ENCODE results near the gene HERC2. TPM values are rescaled to one million over a fixed set of nuclear protein-coding genes. Genes with fewer than 3 reads are reported as not detected.
"Not testable (repeated sequence)": the region's sequence is repeated elsewhere in the genome, so short reads cannot be mapped to it uniquely, and the experiment has no call there.

The HERC2 gene
- total RNA-seq, 1 experiment from 2014 or later = 40.0 TPM

GRCh38 chr15:28265334-28266019 is 56.5 kb downstream of the HERC2 start:
- Histone ChIP-seq H3K36me3 (peaks cover 79% of the 10 kb centered on the region), H3K4me1 (replicated peaks) (0 out of 2 replicates have a peak, but pooled peaks cover 3% of the 10 kb centered on the region), H3K27ac (no peak overlapping the region), H3K4me3 (no peak overlapping the region), H3K9me3 (replicated peaks) (no peaks in the 10 kb centered on the region), H3K27me3 (replicated peaks) (no peaks in the 10 kb centered on the region)
- DNase-seq (ENCODE audit: low read depth in 1 of 2, low spot score in 2 of 2) = no peak

- H3K27me3 ChIP-seq (replicated peaks) = no peaks in the 10 kb centered on the region
- no peak for DNase-seq (ENCODE audit: low read depth in 1 of 2, low spot score in 2 of 2)
- no peaks in the 10 kb centered on the region for H3K9me3 ChIP-seq (replicated peaks)
- H3K27ac ChIP-seq = no peak overlapping the region
- peaks cover 77% of the 10 kb centered on the region for H3K36me3 ChIP-seq
- no peak overlapping the region for H3K4me3 ChIP-seq
- 0 out of 2 replicates have a peak, but pooled peaks cover 3% of the 10 kb centered on the region for H3K4me1 ChIP-seq (replicated peaks)
These were observed 57.8 kb downstream of the HERC2 start for GRCh38 chr15:28264166-28264565.

- Histone ChIP-seq H3K27ac (no peak overlapping the region), H3K4me3 (no peak overlapping the region), H3K27me3 (replicated peaks) (no peaks in the 10 kb centered on the region), H3K4me1 (replicated peaks) (0 out of 2 replicates have a peak, but pooled peaks cover 3% of the 10 kb centered on the region), H3K36me3 (peaks cover 72% of the 10 kb centered on the region), H3K9me3 (replicated peaks) (no peaks in the 10 kb centered on the region)
- DNase-seq (ENCODE audit: low read depth in 1 of 2, low spot score in 2 of 2) = no peak
These were observed 59.5 kb downstream of the HERC2 start for GRCh38 chr15:28262438-28262837.

GRCh38 chr15:28260722-28261121 is 61.3 kb downstream of the HERC2 start:
- no peaks in the 10 kb centered on the region for H3K27me3 ChIP-seq (replicated peaks)
- DNase-seq (ENCODE audit: low read depth in 1 of 2, low spot score in 2 of 2) = no peak
- peaks cover 67% of the 10 kb centered on the region for H3K36me3 ChIP-seq
- no peak overlapping the region for H3K4me3 ChIP-seq
- no peaks in the 10 kb centered on the region for H3K9me3 ChIP-seq (replicated peaks)
- H3K27ac ChIP-seq = no peak overlapping the region
- H3K4me1 ChIP-seq (replicated peaks) = 0 out of 2 replicates have a peak, but pooled peaks cover 3% of the 10 kb centered on the region

GRCh38 chr15:28260317-28260716 is 61.7 kb downstream of the HERC2 start:
- H3K9me3 ChIP-seq (replicated peaks) = no peaks in the 10 kb centered on the region
- peaks cover 67% of the 10 kb centered on the region for H3K36me3 ChIP-seq
- no peak overlapping the region for H3K4me3 ChIP-seq
- no peak for DNase-seq (ENCODE audit: low read depth in 1 of 2, low spot score in 2 of 2)
- H3K4me1 ChIP-seq (replicated peaks) = 0 out of 2 replicates have a peak, but pooled peaks cover 1% of the 10 kb centered on the region
- H3K27ac ChIP-seq = no peak overlapping the region
- no peaks in the 10 kb centered on the region for H3K27me3 ChIP-seq (replicated peaks)

GRCh38 chr15:28255965-28256364 is 66.0 kb downstream of the HERC2 start:
- H3K9me3 ChIP-seq (replicated peaks) = no peaks in the 10 kb centered on the region
- no peak overlapping the region for H3K4me3 ChIP-seq
- H3K4me1 ChIP-seq (replicated peaks) = no peaks in the 10 kb centered on the region
- DNase-seq (ENCODE audit: low read depth in 1 of 2, low spot score in 2 of 2) = no peak
- H3K36me3 ChIP-seq = peaks cover 62% of the 10 kb centered on the region
- no peak overlapping the region for H3K27ac ChIP-seq
- H3K27me3 ChIP-seq (replicated peaks) = no peaks in the 10 kb centered on the region

- H3K4me3 ChIP-seq = no peak overlapping the region
- DNase-seq (ENCODE audit: low read depth in 1 of 2, low spot score in 2 of 2) = no peak
- H3K36me3 ChIP-seq = peaks cover 57% of the 10 kb centered on the region
- H3K9me3 ChIP-seq (replicated peaks) = no peaks in the 10 kb centered on the region
- no peaks in the 10 kb centered on the region for H3K4me1 ChIP-seq (replicated peaks)
- no peaks in the 10 kb centered on the region for H3K27me3 ChIP-seq (replicated peaks)
- no peak overlapping the region for H3K27ac ChIP-seq
These were observed 69.1 kb downstream of the HERC2 start for GRCh38 chr15:28252831-28253230.

- Histone ChIP-seq H3K4me1 (replicated peaks) (no peaks in the 10 kb centered on the region), H3K9me3 (replicated peaks) (no peaks in the 10 kb centered on the region), H3K4me3 (no peak overlapping the region), H3K27me3 (replicated peaks) (no peaks in the 10 kb centered on the region), H3K27ac (no peak overlapping the region), H3K36me3 (peaks cover 71% of the 10 kb centered on the region)
- DNase-seq (ENCODE audit: low read depth in 1 of 2, low spot score in 2 of 2) = no peak
These were observed 75.4 kb downstream of the HERC2 start for GRCh38 chr15:28246605-28247004.

GRCh38 chr15:28243901-28244300 is 78.1 kb downstream of the HERC2 start:
- H3K9me3 ChIP-seq (replicated peaks) = no peaks in the 10 kb centered on the region
- no peak for DNase-seq (ENCODE audit: low read depth in 1 of 2, low spot score in 2 of 2)

GRCh38 chr15:28243399-28243798 is 78.6 kb downstream of the HERC2 start:
- no peak overlapping the region for H3K27ac ChIP-seq
- no peaks in the 10 kb centered on the region for H3K4me1 ChIP-seq (replicated peaks)
- peaks cover 65% of the 10 kb centered on the region for H3K36me3 ChIP-seq
- no peaks in the 10 kb centered on the region for H3K27me3 ChIP-seq (replicated peaks)
- H3K9me3 ChIP-seq (replicated peaks) = no peaks in the 10 kb centered on the region
- H3K4me3 ChIP-seq = no peak overlapping the region
- DNase-seq (ENCODE audit: low read depth in 1 of 2, low spot score in 2 of 2) = no peak

More at GRCh38 chr15:28243901-28244300, 78.1 kb downstream of the HERC2 start:
- Histone ChIP-seq H3K36me3 (peaks cover 70% of the 10 kb centered on the region), H3K27ac (no peak overlapping the region), H3K4me3 (no peak overlapping the region), H3K4me1 (replicated peaks) (no peaks in the 10 kb centered on the region), H3K27me3 (replicated peaks) (no peaks in the 10 kb centered on the region)

- not testable (repeated sequence) for H3K4me3 ChIP-seq; H3K27me3 ChIP-seq (replicated peaks); H3K9me3 ChIP-seq (replicated peaks); DNase-seq (ENCODE audit: low read depth in 1 of 2, low spot score in 2 of 2); H3K4me1 ChIP-seq (replicated peaks); H3K27ac ChIP-seq
- H3K36me3 ChIP-seq = peaks cover 30% of the 10 kb centered on the region
These were observed 83.7 kb downstream of the HERC2 start for GRCh38 chr15:28238296-28238695.

GRCh38 chr15:28231743-28232142 is 90.2 kb downstream of the HERC2 start:
- peaks cover 18% of the 10 kb centered on the region for H3K36me3 ChIP-seq
- H3K27me3 ChIP-seq (replicated peaks); H3K4me1 ChIP-seq (replicated peaks): not testable (repeated sequence)

GRCh38 chr15:28231336-28231735 is 90.6 kb downstream of the HERC2 start:
- H3K4me3 ChIP-seq; DNase-seq (ENCODE audit: low read depth in 1 of 2, low spot score in 2 of 2): not testable (repeated sequence)

More at GRCh38 chr15:28231743-28232142, 90.2 kb downstream of the HERC2 start:
- not testable (repeated sequence) for H3K4me3 ChIP-seq; DNase-seq (ENCODE audit: low read depth in 1 of 2, low spot score in 2 of 2); H3K9me3 ChIP-seq (replicated peaks); H3K27ac ChIP-seq

GRCh38 chr15:28228990-28229640 is 92.9 kb downstream of the HERC2 start:
- DNase-seq (ENCODE audit: low read depth in 1 of 2, low spot score in 2 of 2) = not testable (repeated sequence)

More at GRCh38 chr15:28231336-28231735, 90.6 kb downstream of the HERC2 start:
- not testable (repeated sequence) for H3K27me3 ChIP-seq (replicated peaks); H3K27ac ChIP-seq; H3K4me1 ChIP-seq (replicated peaks); H3K9me3 ChIP-seq (replicated peaks)
- peaks cover 18% of the 10 kb centered on the region for H3K36me3 ChIP-seq

More at GRCh38 chr15:28228990-28229640, 92.9 kb downstream of the HERC2 start:
- H3K27me3 ChIP-seq (replicated peaks); H3K4me3 ChIP-seq; H3K4me1 ChIP-seq (replicated peaks); H3K9me3 ChIP-seq (replicated peaks); H3K27ac ChIP-seq: not testable (repeated sequence)
- peaks cover 15% of the 10 kb centered on the region for H3K36me3 ChIP-seq

All from SJSA1 (cell line).